ENCODE results near the gene QPCT.
A peak's percentile ranks its signal among the peaks of the same experiment; 100 is the strongest.

The QPCT gene

GRCh38 chr2:37324786-37325624, 19.4 kb upstream of the QPCT start, which contains the start of gene PRKD3:
Gene PRKD3 (minus strand): TSS chr2:37324833. CDS start chr2:37316524, 8,309 bp downstream.
- peak; percentile 35 to 46 for DNase-seq (ENCODE audit: low read depth in 2 of 2)

- DNase-seq (ENCODE audit: low read depth in 2 of 2): no peak
Measured at GRCh38 chr2:37325625-37326071, 18.8 kb upstream of the QPCT start.

DNA sequence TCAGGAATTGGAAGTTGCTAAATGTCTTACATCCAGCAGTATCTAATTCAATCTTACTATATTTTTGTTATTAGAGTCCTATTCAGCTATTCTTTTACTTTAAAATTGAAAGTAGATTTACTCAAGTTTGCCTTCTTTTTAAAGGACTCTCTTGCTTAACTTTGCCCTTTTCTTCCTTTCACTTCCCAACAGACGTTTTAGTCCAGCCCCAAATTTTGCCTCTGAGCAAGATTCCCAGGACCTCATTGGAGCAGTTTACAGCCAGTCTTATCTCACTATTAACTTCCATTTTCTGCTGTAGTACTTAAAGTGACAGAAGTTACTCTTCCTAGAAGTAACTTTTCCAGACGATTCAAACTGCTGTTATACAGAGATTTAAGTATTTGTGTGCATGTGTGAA, 18.1 kb upstream of the QPCT start:
- DNase-seq (ENCODE audit: low read depth in 2 of 2): no peak

DNA sequence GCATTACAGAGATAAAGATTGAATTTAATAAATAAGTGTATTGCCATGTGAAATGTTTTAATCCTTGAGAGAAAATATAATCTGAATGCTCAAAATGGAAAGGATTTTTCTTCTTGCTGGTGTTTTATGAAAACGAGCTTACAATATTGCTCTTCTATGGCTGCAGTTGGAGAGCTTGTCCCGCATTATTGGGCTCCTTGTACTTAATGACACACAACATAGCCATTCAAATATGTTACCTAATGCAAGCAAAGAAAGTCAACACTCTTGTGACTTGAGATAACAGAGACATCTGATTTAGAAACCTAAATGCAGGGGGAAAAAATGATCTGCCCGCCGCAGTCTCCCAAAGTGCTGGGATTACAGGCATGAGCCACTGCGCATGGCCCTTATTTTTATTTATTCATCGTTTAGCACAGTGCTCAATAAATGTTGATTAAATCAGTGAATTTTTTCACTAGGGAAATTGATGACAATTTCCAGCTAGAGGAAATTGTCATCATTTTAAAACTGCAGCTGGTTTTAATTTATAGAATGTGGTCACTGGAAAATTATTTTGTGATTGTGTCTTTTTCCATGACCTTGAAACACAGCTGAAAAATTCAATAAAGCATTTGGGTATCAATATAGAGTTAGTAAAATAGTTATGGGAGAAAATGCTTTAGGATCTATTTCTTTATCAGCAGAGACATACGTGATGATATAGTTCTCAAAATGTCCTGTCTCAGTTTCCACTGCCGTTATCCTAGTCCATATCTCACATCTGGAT, 17.4 kb upstream of the QPCT start:
- no peak for DNase-seq (ENCODE audit: low read depth in 2 of 2)

DNA sequence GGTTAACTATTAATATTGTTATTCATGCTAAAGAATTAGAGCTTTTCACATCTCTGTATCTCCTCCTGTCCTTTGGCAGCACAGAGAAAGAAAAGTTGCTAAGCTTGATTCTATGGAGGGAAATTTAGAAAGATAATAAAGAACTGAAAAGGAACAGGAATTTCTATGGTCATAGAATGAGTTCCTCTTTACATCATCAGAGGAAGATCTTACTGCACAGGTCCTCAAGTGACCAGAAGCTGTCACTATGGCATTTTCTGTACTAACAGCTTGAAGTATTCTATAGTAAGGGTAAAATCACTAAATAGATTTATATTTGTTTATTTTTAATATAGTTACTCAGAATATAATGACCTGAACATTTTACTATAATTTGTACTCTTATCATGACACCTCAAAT, 13.7 kb upstream of the QPCT start:
- DNase-seq (ENCODE audit: low read depth in 2 of 2): no peak

DNA sequence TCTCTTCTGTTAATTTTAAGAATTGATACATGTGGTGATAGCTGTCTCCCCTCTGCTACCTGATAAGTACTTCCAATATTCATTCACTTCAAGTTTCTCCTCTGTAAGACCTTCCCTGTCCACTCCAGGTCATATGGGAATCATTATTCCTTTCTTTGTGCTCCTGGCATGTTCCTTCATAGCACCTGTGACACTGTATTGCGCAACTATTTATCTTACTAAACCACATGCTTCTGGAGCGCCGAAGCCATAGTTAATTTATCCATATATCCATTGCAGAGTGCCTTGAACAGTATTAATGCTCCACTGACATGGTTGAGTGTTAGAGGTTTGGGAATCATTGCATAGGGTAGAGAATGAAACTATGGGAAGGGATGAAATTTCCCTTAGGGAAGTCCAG, 11.9 kb upstream of the QPCT start:
- DNase-seq (ENCODE audit: low read depth in 2 of 2): no peak

DNA sequence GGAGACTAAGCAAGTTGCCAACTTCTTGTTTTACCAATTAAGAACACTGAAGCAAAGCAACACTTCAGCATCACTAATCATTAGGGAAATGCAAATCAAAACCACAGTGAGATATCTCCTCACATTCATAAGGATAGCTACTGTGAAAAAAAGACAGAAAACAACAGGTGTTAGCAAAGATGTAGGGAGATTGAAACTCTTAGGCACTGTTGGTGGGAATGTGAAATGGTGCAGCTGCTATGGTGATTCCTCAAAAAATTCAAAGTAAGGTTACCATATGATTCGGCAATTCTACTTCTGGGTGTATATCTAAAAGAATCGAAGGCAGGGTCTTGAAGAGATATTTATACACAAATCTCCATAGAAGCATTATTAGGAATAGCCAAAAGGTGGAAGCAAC, 11.2 kb upstream of the QPCT start:
- DNase-seq (ENCODE audit: low read depth in 2 of 2): no peak

DNA sequence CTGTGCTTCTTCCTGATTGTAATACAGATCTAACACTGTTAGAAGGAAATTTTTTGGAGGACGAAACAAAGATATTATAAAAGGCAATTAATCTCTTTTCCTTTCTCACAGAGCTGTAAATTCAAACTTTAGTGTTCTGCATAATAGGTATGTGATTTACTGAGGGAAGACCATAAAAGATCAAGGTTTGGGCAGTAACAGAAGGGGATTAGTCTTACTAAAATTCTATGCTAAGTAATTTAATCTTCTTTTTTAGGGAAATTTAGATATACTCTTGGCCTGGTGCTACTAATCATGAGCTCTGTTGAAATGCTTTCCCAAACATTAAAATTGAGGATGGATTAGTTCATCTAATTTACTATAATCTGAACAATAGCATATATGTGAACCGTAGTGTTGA, 8.8 kb upstream of the QPCT start:
- no peak for DNase-seq (ENCODE audit: low read depth in 2 of 2)

DNA sequence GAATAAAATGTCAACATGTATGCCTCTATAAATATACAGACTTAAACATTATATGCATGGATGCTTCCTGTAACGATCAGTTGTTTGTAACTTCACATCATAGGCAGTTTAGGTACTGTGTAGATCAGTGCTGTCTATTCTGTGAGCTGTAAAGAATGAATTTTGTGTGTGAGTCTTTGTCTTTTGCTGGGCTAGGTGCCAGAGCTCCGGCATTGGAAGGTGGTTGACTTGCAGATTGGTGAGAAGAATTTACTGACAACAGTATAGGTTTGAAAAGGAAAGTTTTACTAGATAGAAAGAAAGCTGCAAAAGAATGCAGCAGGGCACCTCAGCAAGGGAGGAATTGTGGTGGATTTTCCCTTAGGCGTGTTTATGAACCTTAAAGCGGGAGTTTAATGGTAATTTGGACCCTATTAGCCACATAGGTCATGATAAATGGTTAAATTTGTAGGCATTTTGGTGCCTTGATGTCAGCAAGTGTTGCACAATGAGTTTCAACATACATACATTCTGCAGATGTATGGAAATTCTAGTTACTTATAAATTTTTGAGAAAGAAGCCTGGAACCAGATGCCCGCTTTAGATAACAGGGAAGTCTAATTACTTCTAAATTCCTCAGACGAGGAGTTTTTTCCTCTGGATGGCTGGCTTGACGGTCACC, 6.7 kb upstream of the QPCT start:
- DNase-seq (ENCODE audit: low read depth in 2 of 2): no peak

DNA sequence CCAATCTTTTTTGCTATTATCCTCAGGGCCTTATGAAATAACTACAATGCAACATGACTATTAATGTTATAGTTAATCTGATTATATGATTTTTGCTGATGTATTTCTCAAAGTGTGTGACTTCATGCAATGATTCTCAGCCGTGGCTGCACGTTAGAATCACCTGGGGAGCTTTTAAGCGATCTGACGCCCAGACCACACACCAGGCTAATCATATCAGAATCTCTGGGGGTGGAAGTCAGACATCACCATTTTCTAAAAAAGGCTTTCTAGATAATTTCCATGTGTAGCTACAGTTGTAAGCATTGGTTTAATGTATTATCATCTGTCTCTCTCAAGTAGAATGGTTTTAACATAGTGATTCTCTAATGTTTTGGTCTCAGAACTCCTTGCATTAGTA, 5.5 kb upstream of the QPCT start:
- DNase-seq (ENCODE audit: low read depth in 2 of 2): no peak

DNA sequence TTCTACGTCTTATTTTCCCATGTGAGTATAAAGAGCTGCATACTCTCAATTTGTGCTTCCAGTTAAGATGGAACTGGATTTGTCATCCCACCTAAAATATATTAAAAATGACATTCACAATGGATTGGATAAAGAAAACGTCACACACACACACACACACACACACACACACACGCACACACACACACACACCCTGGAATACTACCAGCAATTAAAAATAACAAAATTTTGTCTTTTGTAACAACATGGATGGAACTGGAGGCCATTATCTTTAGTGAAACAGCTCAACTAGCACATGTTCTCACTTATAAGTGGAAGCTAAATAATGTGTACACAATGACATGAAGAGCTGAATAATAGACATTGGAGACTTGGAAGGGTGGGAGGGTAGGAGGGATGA, 3.8 kb upstream of the QPCT start:
- no peak for DNase-seq (ENCODE audit: low read depth in 2 of 2)

DNA sequence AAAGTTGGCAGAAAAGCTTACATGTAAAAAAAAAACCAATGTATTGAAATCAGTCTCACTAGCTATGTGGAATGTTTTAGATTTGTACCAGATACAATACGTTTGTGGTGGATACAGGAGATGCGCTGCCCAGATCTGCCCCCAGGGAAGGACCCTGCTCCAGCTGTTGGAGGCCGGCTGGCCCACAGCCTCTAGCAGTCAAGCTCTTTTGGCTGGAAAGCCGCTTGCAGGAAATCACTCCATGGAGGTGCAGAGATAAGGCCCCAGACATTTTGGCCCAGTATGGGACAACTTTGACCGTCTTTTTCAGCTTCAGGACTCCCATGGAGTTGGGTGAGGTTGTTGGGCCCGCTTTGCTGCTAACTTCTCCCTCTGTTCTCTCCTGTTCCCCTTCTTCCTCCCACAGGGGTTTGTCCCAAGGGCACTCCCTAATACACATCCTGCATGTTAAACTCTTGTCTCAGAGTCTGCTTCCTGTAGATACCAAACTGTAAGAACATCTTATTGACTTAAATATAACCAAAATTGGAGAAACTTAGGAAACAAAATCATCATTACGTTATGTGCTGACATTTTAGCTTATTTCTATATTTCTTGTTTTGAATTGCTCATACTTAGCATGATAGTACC, 1.7 kb upstream of the QPCT start:
- no peak for DNase-seq (ENCODE audit: low read depth in 2 of 2)

DNA sequence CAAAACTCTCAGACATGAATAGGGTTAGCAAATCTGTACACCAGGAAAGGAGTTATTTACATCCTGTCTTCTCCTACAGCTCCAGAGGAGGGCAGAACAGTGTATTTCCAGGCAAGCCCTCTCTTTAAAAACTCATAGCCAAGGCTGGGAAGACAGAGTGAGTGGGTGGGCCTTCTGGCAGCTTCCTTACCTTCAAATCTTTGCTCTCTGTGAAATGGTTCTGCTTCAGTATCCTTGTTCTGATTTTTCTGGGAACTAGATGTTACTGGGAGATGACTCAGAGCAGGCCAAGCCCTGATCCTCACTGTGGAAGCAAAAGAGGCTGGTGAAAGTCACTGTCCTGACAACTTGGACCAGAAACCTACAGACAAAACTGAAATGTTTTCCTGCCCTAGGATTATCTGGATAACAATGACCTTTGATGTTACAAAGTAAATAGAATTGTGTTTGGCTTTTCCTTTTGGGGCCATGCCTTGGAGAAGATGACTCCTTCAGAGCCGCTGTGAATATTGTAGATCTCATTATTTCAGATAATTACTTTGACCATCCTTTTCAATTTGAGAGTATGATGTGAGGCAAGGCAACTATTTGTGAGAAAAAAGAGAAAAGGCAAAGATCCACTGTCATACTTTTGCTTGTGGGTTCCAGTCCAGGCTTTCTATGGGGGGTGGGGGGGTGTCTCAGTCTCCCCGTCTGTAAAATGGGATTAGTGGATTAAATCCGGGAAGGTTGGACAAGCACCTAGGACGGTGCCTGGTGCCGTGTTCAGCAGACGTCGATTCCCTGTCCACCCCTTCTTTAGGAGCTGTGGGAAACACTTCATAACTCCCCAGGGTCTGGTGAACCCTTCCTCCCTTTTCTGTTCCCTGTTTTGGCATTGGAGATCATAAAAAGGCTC, 644 bp upstream of the QPCT start:
- no peak for DNase-seq (ENCODE audit: low read depth in 2 of 2)

- DNase-seq (ENCODE audit: low read depth in 2 of 2): no peak
Measured at GRCh38 chr2:37348155-37348554, 3.7 kb downstream of the QPCT start.

DNA sequence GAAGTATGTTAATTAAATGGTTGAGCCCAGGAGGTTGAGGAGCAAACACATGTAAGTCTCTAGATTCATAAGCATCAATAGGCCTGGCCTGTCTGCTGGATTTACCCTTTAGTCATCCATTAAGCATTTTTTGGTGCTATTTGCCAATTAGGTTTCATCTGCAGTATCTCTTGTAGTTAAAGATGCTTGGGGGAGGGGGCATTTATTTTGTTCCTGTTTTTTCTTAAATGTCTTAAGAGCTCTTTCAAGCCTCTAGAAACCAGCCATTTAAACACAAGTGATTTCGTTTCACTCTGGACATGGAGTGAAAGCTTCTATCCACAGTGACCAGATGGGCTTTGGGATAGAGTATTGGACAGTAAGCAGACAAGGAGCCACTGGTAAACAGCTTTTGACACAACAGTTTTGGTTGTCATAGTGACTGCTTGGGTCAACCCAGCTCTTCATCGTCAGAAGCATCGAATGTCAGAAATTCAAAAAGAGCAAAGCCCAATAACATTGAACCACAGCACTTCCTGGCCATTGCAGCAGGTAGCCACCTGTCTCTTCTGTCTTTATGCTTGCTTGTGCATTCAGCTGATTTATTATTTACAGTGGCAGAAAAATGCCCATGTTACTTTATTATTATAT, 4.9 kb downstream of the QPCT start:
- DNase-seq (ENCODE audit: low read depth in 2 of 2): no peak

- DNase-seq (ENCODE audit: low read depth in 2 of 2): no peak
Measured at GRCh38 chr2:37350034-37350433, 5.6 kb downstream of the QPCT start.

GRCh38 chr2:37354531-37354930, 10.1 kb downstream of the QPCT start:
- DNase-seq (ENCODE audit: low read depth in 2 of 2): no peak

DNA sequence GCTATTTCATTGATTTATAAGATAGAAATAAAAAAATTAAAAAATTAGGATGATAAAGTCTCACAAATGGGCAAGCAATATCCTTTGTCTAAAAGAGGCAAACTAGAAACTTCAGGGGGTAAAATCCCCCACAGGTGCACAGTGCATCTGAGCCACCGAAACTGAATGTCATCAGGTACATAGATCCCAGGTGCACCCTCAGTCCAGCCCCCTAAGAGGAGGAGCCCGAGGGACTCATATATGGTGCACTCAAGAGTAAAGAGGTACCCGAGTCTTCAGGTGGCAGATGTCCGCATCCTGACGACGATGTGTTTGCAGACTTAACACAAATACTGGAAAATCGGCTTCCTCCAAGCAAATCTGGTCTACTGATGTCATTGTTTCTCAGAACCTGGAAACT, 11.3 kb downstream of the QPCT start:
- DNase-seq (ENCODE audit: low read depth in 2 of 2): no peak

- DNase-seq (ENCODE audit: low read depth in 2 of 2): no peak
Measured at GRCh38 chr2:37356299-37356698, 11.9 kb downstream of the QPCT start.

GRCh38 chr2:37357069-37357468, 12.6 kb downstream of the QPCT start:
- DNase-seq (ENCODE audit: low read depth in 2 of 2): no peak

DNA sequence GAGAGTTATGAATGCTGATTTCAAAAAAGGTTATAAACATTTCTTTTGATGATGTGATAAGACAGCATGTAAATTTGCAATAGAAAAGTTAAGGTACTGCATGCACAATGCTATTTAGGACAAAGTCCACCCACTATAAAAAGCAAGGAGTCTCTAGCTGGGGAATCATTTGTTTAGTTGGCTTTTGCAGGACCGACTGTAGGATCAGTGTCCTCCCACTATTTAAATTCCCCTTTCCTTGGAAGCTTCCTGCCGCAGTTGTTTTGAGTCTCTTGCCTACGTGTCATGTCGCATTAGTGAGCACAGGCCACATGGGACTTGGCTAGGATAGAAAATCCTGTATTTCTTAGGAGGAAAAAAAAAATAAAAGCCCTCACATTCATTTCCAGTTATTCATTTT, 13.1 kb downstream of the QPCT start:
- DNase-seq (ENCODE audit: low read depth in 2 of 2): no peak
